Tibial nerve (tissue), 4 donors: Measurements from ENCODE around the gene CD70. TPM values are rescaled to one million over a fixed set of nuclear protein-coding genes. Genes with fewer than 3 reads are reported as not detected.
"Not testable (repeated sequence)": the region's sequence is repeated elsewhere in the genome, so short reads cannot be mapped to it uniquely, and the experiment has no call there.

Experiments used
- DNase-seq, 2 donors: peaks; one replicate each; pipeline ENCODE4 v3.0.0-alpha.2; 2019; ENCODE audit warnings: low spot score in 2 of 2
- H3K27ac ChIP-seq, 4 donors: fragments of 200-600 bp; sonication (generic) in 3 of 4; one replicate each; pipeline ENCODE4 v1.5.1; 2017 to 2019; ENCODE audit warnings: mild to moderate bottlenecking in 1 of 4
- H3K27me3 ChIP-seq, 2 donors: fragments of 200-600 bp; sonication (generic) in 1 of 2; one replicate each; pipeline versions ENCODE4 v1.5.1 to v1.6.0; 2017 to 2019
- H3K36me3 ChIP-seq, 3 donors: fragments of 200-600 bp; sonication (generic); one replicate each; pipeline ENCODE4 v1.5.1; 2018 to 2019
- H3K4me1 ChIP-seq, 4 donors: fragments of 200-600 bp; sonication (generic) in 3 of 4; one replicate each; pipeline ENCODE4 v1.5.1; 2017 to 2019
- H3K4me3 ChIP-seq, 4 donors: fragments of 200-600 bp; sonication (generic) in 3 of 4; one replicate each; pipeline ENCODE4 v1.5.1; 2017 to 2019; ENCODE audit warnings: mild to moderate bottlenecking in 1 of 4, moderate library complexity in 1 of 4
- H3K9me3 ChIP-seq, 4 donors: fragments of 200-600 bp; sonication (generic) in 3 of 4; one replicate each; pipeline ENCODE4 v1.5.1; 2017 to 2019
- CTCF ChIP-seq, 5 experiments: fragments of 200-600 bp in 3 of 5; fragments of 450-650 bp in 2 of 5; sonication (generic) in 3 of 5; IDR thresholded peaks; one replicate each; pipeline ENCODE4 v1.5.1; 2016 to 2019; ENCODE audit warnings: antibody characterized with exemption in 5 of 5, mild to moderate bottlenecking in 3 of 5, moderate library complexity in 2 of 5
- EP300 ChIP-seq, 2 donors: sonication (generic); formaldehyde crosslinking; IDR thresholded peaks; one replicate each; pipeline ENCODE4 v1.6.1; 2017; ENCODE audit warnings: antibody characterized with exemption in 2 of 2, mild to moderate bottlenecking in 1 of 2
- POLR2A ChIP-seq, 2 donors: fragments of 450-650 bp; IDR thresholded peaks; one replicate each; pipeline ENCODE4 v1.6.1; 2017; ENCODE audit warnings: antibody characterized with exemption in 2 of 2, mild to moderate bottlenecking in 2 of 2, moderate library complexity in 2 of 2
- WGBS, 2 donors: methylation state at CpG; one replicate each; pipeline ENCODE4 v1.1.5; 2018; 5-methylcytosine and 5-hydroxymethylcytosine counted together
- total RNA-seq, 4 donors: library from RNA; depleted of rRNA; stranded (reverse); fragments of >200 nt; gene quantifications; one replicate each; pipeline ENCODE4 v1.1.0, GENCODE V29; 2016

Gene CD70
- total RNA-seq, 4 donors from 2014 or later = 0.87 TPM; not detected in 3

- no peak for TF ChIP-seq CTCF (IDR thresholded peaks at IDR 0.05)
- TF ChIP-seq POLR2A (IDR thresholded peaks at IDR 0.05) = no peak
- TF ChIP-seq EP300 (IDR thresholded peaks at IDR 0.05) = no peak
- WGBS, 2 donors = 80 to 83% methylated on average over 8 of the region's 8 CpGs
- DNase-seq = no peak
- Histone ChIP-seq H3K4me1 (no peaks in the 10 kb centered on the region), H3K4me3 (no peak overlapping the region), H3K27me3 (no peaks in the 10 kb centered on the region), H3K27ac (no peak overlapping the region), H3K9me3 (peaks cover 0 to 12% (median 0%) of the 10 kb centered on the region in 4 donors), H3K36me3 (no peaks in the 10 kb centered on the region)
Observed at GRCh38 chr19:6599866-6600454, 9.0 kb upstream of the CD70 start.

- H3K36me3 ChIP-seq, H3K4me3 ChIP-seq, H3K27ac ChIP-seq, H3K4me1 ChIP-seq, DNase-seq, H3K27me3 ChIP-seq: not testable (repeated sequence)
- peaks cover 0 to 12% (median 0%) of the 10 kb centered on the region in 4 donors for H3K9me3 ChIP-seq
- WGBS, 2 donors = 53 to 55% methylated on average over 6 of the region's 6 CpGs
Observed at GRCh38 chr19:6598254-6598892, 7.4 kb upstream of the CD70 start.

- H3K36me3 ChIP-seq, H3K27me3 ChIP-seq, H3K27ac ChIP-seq, DNase-seq, H3K4me3 ChIP-seq, H3K4me1 ChIP-seq: not testable (repeated sequence)
- WGBS, 2 donors = 91 to 94% methylated on average over 19 to 34 of the region's 34 CpGs
- peaks cover 0 to 12% (median 0%) of the 10 kb centered on the region in 4 donors for H3K9me3 ChIP-seq
Observed at GRCh38 chr19:6597471-6598253, 6.7 kb upstream of the CD70 start.

GRCh38 chr19:6596621-6597020 is 5.7 kb upstream of the CD70 start:
- H3K9me3 ChIP-seq = peaks cover 0 to 11% (median 0%) of the 10 kb centered on the region in 4 donors
- no peaks in the 10 kb centered on the region for H3K4me1 ChIP-seq
- H3K27ac ChIP-seq = no peak overlapping the region
- peaks cover 0 to 19% of the 10 kb centered on the region in 2 donors for H3K27me3 ChIP-seq
- TF ChIP-seq POLR2A (IDR thresholded peaks at IDR 0.05) (no peak), EP300 (IDR thresholded peaks at IDR 0.05) (no peak), CTCF (IDR thresholded peaks at IDR 0.05) (no peak)
- DNase-seq = no peak
- 82 to 86% methylated on average over 7 of the region's 7 CpGs for WGBS, 2 donors
- no peak overlapping the region for H3K4me3 ChIP-seq
- no peaks in the 10 kb centered on the region for H3K36me3 ChIP-seq

GRCh38 chr19:6593651-6594416 is 2.9 kb upstream of the CD70 start:
- DNase-seq = no peak
- TF ChIP-seq POLR2A (IDR thresholded peaks at IDR 0.05) = no peak
- TF ChIP-seq EP300 (IDR thresholded peaks at IDR 0.05) = no peak
- TF ChIP-seq CTCF (IDR thresholded peaks at IDR 0.05) = no peak
- Histone ChIP-seq H3K4me1 (peaks cover 0 to 18% (median 0%) of the 10 kb centered on the region in 4 donors), H3K36me3 (no peaks in the 10 kb centered on the region), H3K9me3 (peaks cover 0 to 8% (median 0%) of the 10 kb centered on the region in 4 donors), H3K27ac (no peak overlapping the region), H3K27me3 (peaks cover 0 to 47% of the 10 kb centered on the region in 2 donors), H3K4me3 (no peak overlapping the region)
- 56 to 63% methylated on average over 11 of the region's 11 CpGs for WGBS, 2 donors
